ENCODE data around the gene FEM1B. TPM values are rescaled to one million over a fixed set of nuclear protein-coding genes. Genes with fewer than 3 reads are reported as not detected.

Gene FEM1B
- total RNA-seq (2014; rRNA removed) (19.4 and 22.1 TPM in 2 replicates), Bru-seq, nascent RNA (percentile 89 among the genes with signal in this experiment), BruChase-seq, experiment 1, labeled RNA remaining after a 6-hour chase (percentile 94 among the genes with signal in this experiment), BruChase-seq, experiment 2, labeled RNA remaining after a 2-hour chase (percentile 97 among the genes with signal in this experiment)
- long read RNA-seq, full-length matches to known transcripts: 23 of 36 reads
- long read RNA-seq, partial matches to known transcripts: 0 of 36 reads
- long read RNA-seq, other reads (novel, unspliced or antisense): 13 of 36 reads

- H3K79me2 ChIP-seq (ENCODE audit: low read length): peaks cover 49% of the 10 kb centered on the region
- H3K9me3 ChIP-seq (ENCODE audit: low read length): no peaks in the 10 kb centered on the region
- DNase-seq: peak; percentile 83
- H3K4me2 ChIP-seq (ENCODE audit: low read length): peak within 1 kb of the TSS; percentile 99
- H3K4me1 ChIP-seq (ENCODE audit: insufficient read depth, low read length): peaks cover 64% of the 10 kb centered on the region
- H4K20me1 ChIP-seq (ENCODE audit: low read length): peaks cover 45% of the 10 kb centered on the region
- intact Hi-C loops (cut with micrococcal nuclease): loop anchor here (2.0 kb wide), 2 partner anchors 25 to 75 kb away; no protein-coding TSS in a partner anchor
- peak within 1 kb of the TSS; percentile 96 for H3K9ac ChIP-seq (ENCODE audit: low read length)
- peak within 1 kb of the TSS; percentile 89 for H3K4me3 ChIP-seq (ENCODE audit: low read length)
- no peaks in the 10 kb centered on the region; the same call in 1 of the 2 replicates for H3K36me3 ChIP-seq (ENCODE audit: low read depth, low read length)
- no peak for TF ChIP-seq CTCF (conservative IDR thresholded peaks at IDR 0.05; ENCODE audit: low read depth, low read length)
- TF ChIP-seq EZH2 (IDR thresholded peaks at IDR 0.05; ENCODE audit: low read length, unreplicated experiment): no peak
- TF ChIP-seq EZH2phosphoT487 (IDR thresholded peaks at IDR 0.05; ENCODE audit: borderline replicate concordance, low read length): no peak
- H3K27ac ChIP-seq (ENCODE audit: low read length): peak within 1 kb of the TSS; percentile 95
- no peaks in the 10 kb centered on the region for H3K9me2 ChIP-seq (replicated peaks; ENCODE audit: low read length)
- BruUV-seq (replicated peaks): no TSS peak
- no peaks in the 10 kb centered on the region for H3F3A ChIP-seq (ENCODE audit: low read length, unreplicated experiment)
- H3K27me3 ChIP-seq (ENCODE audit: low read length): no peaks in the 10 kb centered on the region
- peak; percentile 69 for ATAC-seq
- POLR2A ChIA-PET (ENCODE audit: unreplicated experiment): interaction anchor here (0.7 kb wide), 1 partner anchor 18 kb away, joined by 4 read pairs; no protein-coding TSS in a partner anchor
- H2AFZ ChIP-seq (ENCODE audit: low read length): peak within 1 kb of the TSS; percentile 93
- CTCF ChIA-PET: interaction anchor here (0.6 to 1.0 kb wide), 2 partner anchors 24 to 30 kb away, joined by 4 read pairs; no protein-coding TSS in a partner anchor
Observed at GRCh38 chr15:68277603-68278344, at the start of gene FEM1B. Gene FEM1B, plus strand, starts transcription at chr15:68277745. Its CDS starts 673 bp downstream, at chr15:68278418.

- ATAC-seq: peak; percentile 2; the same call in 1 of the 2 replicates
Observed at GRCh38 chr15:68228143-68228970, 49.2 kb upstream of the FEM1B start.

More at GRCh38 chr15:68228143-68228970, 49.2 kb upstream of the FEM1B start:
- DNase-seq: peak; percentile 9
- Histone ChIP-seq H3K4me1 (ENCODE audit: insufficient read depth, low read length) (peaks cover 16% of the 10 kb centered on the region), H3K27me3 (ENCODE audit: low read length) (no peaks in the 10 kb centered on the region), H3K79me2 (ENCODE audit: low read length) (peaks cover 60% of the 10 kb centered on the region), H3K9me2 (replicated peaks; ENCODE audit: low read length) (no peaks in the 10 kb centered on the region), H3F3A (ENCODE audit: low read length, unreplicated experiment) (no peaks in the 10 kb centered on the region), H3K27ac (ENCODE audit: low read length) (peak overlapping the region; percentile 61), H3K9me3 (ENCODE audit: low read length) (no peaks in the 10 kb centered on the region), H3K4me2 (ENCODE audit: low read length) (peak overlapping the region; percentile 93), H4K20me1 (ENCODE audit: low read length) (0 out of 2 replicates have a peak, but pooled peaks cover 19% of the 10 kb centered on the region), H3K36me3 (ENCODE audit: low read depth, low read length) (no peaks in the 10 kb centered on the region), H3K4me3 (ENCODE audit: low read length) (peak overlapping the region; percentile 90), H2AFZ (ENCODE audit: low read length) (peak overlapping the region; percentile 76), H3K9ac (ENCODE audit: low read length) (peak overlapping the region; percentile 98)
- no peak for TF ChIP-seq EZH2 (IDR thresholded peaks at IDR 0.05; ENCODE audit: low read length, unreplicated experiment)
- no peak for TF ChIP-seq CTCF (conservative IDR thresholded peaks at IDR 0.05; ENCODE audit: low read depth, low read length)
- no peak for TF ChIP-seq EZH2phosphoT487 (IDR thresholded peaks at IDR 0.05; ENCODE audit: borderline replicate concordance, low read length)
- BruUV-seq (replicated peaks): TSS peak; percentile 50
- intact Hi-C loops (cut with micrococcal nuclease): no loop called here
- CTCF ChIA-PET: no interaction called here
- POLR2A ChIA-PET (ENCODE audit: unreplicated experiment): no interaction called here

Data from PC-3 (cell line).